Ishikawa (cell line): Measurements from ENCODE around the gene EXOC4.

Experiments used
- CEBPB ChIP-seq: IDR thresholded peaks from 2 replicates; pipeline ENCODE4 v1.6.1; 2012
- CREB1 ChIP-seq: IDR thresholded peaks from 2 replicates; pipeline ENCODE4 v1.6.1; 2012; ENCODE audit warnings: low read depth
- EGR1 ChIP-seq: IDR thresholded peaks from 2 replicates; pipeline ENCODE4 v1.6.1; 2012
- EP300 ChIP-seq: IDR thresholded peaks from 2 replicates; pipeline ENCODE4 v1.6.1; 2012; ENCODE audit warnings: borderline replicate concordance
- FOXM1 ChIP-seq: IDR thresholded peaks from 2 replicates; pipeline ENCODE4 v1.6.1; 2012; ENCODE audit warnings: low read depth, borderline replicate concordance
- NFIC ChIP-seq: IDR thresholded peaks from 2 replicates; pipeline ENCODE4 v1.6.1; 2012
- RAD21 ChIP-seq: IDR thresholded peaks from 2 replicates; pipeline ENCODE4 v1.6.1; 2012; ENCODE audit warnings: low read depth
- TAF1 ChIP-seq: IDR thresholded peaks from 2 replicates; pipeline ENCODE4 v1.6.1; 2012; ENCODE audit warnings: low read depth, mild to moderate bottlenecking
- TCF12 ChIP-seq: IDR thresholded peaks from 2 replicates; pipeline ENCODE4 v1.6.1; 2012; ENCODE audit warnings: low read depth
- TEAD4 ChIP-seq: IDR thresholded peaks from 2 replicates; pipeline ENCODE4 v1.6.1; 2012
- USF1 ChIP-seq: IDR thresholded peaks from 2 replicates; pipeline ENCODE4 v1.6.1; 2012
- YY1 ChIP-seq: IDR thresholded peaks from 2 replicates; pipeline ENCODE4 v1.6.1; 2012; ENCODE audit warnings: low read depth
- ZBTB7A ChIP-seq: IDR thresholded peaks from 2 replicates; pipeline ENCODE4 v1.6.1; 2012; ENCODE audit warnings: low read depth
- TF ChIP-seq, protein P1 (sequence below): IDR thresholded peaks from 2 replicates; pipeline ENCODE4 v1.6.1; 2012; ENCODE audit warnings: low read depth, mild to moderate bottlenecking
- TF ChIP-seq, protein P2 (sequence below): IDR thresholded peaks from 2 replicates; pipeline ENCODE4 v1.6.1; 2012

Gene EXOC4

DNA sequence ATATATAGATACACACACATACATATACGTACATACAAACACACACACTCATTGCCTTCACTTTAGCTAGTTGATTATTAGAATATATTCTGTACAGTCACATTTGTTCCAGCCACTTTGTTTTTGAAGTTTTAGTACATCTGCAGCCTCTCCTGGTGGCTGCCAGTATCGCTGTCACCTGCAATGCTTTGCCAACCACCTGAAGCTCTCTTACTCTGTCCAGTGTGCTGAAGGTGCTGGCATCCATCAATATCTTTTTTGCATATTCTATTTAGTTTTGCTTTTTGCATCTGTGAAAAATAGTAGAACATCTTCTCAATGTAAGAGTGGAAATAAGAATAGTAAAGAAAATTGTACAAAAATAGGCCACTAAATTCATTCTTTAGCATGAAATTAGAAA lies 388.6 kb downstream of the EXOC4 start:
- TF ChIP-seq, protein P1, sequence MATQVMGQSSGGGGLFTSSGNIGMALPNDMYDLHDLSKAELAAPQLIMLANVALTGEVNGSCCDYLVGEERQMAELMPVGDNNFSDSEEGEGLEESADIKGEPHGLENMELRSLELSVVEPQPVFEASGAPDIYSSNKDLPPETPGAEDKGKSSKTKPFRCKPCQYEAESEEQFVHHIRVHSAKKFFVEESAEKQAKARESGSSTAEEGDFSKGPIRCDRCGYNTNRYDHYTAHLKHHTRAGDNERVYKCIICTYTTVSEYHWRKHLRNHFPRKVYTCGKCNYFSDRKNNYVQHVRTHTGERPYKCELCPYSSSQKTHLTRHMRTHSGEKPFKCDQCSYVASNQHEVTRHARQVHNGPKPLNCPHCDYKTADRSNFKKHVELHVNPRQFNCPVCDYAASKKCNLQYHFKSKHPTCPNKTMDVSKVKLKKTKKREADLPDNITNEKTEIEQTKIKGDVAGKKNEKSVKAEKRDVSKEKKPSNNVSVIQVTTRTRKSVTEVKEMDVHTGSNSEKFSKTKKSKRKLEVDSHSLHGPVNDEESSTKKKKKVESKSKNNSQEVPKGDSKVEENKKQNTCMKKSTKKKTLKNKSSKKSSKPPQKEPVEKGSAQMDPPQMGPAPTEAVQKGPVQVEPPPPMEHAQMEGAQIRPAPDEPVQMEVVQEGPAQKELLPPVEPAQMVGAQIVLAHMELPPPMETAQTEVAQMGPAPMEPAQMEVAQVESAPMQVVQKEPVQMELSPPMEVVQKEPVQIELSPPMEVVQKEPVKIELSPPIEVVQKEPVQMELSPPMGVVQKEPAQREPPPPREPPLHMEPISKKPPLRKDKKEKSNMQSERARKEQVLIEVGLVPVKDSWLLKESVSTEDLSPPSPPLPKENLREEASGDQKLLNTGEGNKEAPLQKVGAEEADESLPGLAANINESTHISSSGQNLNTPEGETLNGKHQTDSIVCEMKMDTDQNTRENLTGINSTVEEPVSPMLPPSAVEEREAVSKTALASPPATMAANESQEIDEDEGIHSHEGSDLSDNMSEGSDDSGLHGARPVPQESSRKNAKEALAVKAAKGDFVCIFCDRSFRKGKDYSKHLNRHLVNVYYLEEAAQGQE = peak; percentile 79
- TF ChIP-seq NFIC = no peak

DNA sequence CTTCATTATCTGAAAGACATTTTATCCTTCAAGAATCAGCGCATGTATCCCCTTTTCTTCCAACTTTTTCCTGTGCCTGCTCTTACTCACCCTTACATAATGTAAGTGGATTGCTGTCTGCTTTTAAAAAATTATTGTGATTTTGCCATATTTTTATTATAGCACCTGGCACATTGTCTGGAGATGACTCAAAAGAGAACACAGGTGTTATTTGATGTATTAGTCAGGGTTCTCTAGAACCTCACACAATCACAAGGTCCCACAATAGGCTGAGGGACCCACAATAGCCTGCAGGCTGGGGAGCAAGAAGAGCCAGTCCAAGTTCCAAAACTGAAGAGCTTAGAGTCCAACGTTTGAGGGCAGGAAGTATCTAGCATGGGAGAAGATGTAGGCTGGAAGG lies 390.0 kb downstream of the EXOC4 start:
- TF ChIP-seq YY1 (no peak), EP300 (no peak), FOXM1 (no peak), CREB1 (no peak), NFIC (no peak), CEBPB (no peak)
- TF ChIP-seq, protein P2, sequence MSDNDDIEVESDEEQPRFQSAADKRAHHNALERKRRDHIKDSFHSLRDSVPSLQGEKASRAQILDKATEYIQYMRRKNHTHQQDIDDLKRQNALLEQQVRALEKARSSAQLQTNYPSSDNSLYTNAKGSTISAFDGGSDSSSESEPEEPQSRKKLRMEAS = no peak

DNA sequence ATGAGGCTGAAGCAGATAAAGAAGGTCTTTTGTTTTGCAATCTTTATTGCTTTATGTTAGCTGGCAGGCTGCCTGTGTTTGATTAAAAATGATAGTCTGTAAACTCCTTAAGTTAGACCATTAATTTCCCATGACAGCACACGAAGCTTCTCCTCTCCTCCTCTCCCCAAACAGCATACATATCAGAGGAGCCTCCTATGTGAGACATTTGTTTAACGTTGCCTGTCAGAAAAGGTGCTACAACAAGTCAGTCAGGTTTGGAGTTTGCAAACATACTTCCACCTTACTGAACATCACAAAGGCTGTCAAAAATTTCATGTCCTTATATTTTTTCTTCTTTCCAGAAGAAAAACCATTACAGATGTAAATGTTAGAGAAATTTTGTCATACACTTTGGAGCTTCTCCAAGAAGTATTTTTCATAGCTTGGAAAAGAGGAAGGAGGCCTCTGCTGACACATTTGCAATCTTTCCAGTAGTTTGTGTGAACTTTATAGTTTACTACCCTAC lies 393.1 kb downstream of the EXOC4 start:
- no peak for TF ChIP-seq YY1
- TF ChIP-seq, protein P1 = no peak
- no peak for TF ChIP-seq TCF12
- no peak for TF ChIP-seq FOXM1
- TF ChIP-seq CREB1 = no peak
- no peak for TF ChIP-seq RAD21
- no peak for TF ChIP-seq EGR1
- no peak for TF ChIP-seq CEBPB
- TF ChIP-seq, protein P2 = no peak
- TF ChIP-seq ZBTB7A = no peak
- TF ChIP-seq USF1 = no peak
- no peak for TF ChIP-seq TAF1
- no peak for TF ChIP-seq EP300
- no peak for TF ChIP-seq NFIC
- no peak for TF ChIP-seq TEAD4

GRCh38 chr7:133646472-133647315 lies 393.8 kb downstream of the EXOC4 start:
- TF ChIP-seq CREB1 (no peak), TAF1 (no peak)
- TF ChIP-seq, protein P1 = no peak

- TF ChIP-seq, protein P1 = no peak
- no peak for TF ChIP-seq TAF1
- no peak for TF ChIP-seq EP300
- no peak for TF ChIP-seq FOXM1
- TF ChIP-seq ZBTB7A = no peak
- TF ChIP-seq, protein P2 = no peak
- no peak for TF ChIP-seq NFIC
- no peak for TF ChIP-seq CEBPB
- TF ChIP-seq USF1 = no peak
- no peak for TF ChIP-seq YY1
- TF ChIP-seq RAD21 = no peak
- TF ChIP-seq EGR1 = no peak
- no peak for TF ChIP-seq CREB1
Measured at GRCh38 chr7:133649593-133649992, 396.7 kb downstream of the EXOC4 start.
